ENCODE data around the gene TMEM132A.
A peak's percentile ranks its signal among the peaks of the same experiment; 100 is the strongest.

The TMEM132A gene, protein sequence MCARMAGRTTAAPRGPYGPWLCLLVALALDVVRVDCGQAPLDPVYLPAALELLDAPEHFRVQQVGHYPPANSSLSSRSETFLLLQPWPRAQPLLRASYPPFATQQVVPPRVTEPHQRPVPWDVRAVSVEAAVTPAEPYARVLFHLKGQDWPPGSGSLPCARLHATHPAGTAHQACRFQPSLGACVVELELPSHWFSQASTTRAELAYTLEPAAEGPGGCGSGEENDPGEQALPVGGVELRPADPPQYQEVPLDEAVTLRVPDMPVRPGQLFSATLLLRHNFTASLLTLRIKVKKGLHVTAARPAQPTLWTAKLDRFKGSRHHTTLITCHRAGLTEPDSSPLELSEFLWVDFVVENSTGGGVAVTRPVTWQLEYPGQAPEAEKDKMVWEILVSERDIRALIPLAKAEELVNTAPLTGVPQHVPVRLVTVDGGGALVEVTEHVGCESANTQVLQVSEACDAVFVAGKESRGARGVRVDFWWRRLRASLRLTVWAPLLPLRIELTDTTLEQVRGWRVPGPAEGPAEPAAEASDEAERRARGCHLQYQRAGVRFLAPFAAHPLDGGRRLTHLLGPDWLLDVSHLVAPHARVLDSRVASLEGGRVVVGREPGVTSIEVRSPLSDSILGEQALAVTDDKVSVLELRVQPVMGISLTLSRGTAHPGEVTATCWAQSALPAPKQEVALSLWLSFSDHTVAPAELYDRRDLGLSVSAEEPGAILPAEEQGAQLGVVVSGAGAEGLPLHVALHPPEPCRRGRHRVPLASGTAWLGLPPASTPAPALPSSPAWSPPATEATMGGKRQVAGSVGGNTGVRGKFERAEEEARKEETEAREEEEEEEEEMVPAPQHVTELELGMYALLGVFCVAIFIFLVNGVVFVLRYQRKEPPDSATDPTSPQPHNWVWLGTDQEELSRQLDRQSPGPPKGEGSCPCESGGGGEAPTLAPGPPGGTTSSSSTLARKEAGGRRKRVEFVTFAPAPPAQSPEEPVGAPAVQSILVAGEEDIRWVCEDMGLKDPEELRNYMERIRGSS

DNA sequence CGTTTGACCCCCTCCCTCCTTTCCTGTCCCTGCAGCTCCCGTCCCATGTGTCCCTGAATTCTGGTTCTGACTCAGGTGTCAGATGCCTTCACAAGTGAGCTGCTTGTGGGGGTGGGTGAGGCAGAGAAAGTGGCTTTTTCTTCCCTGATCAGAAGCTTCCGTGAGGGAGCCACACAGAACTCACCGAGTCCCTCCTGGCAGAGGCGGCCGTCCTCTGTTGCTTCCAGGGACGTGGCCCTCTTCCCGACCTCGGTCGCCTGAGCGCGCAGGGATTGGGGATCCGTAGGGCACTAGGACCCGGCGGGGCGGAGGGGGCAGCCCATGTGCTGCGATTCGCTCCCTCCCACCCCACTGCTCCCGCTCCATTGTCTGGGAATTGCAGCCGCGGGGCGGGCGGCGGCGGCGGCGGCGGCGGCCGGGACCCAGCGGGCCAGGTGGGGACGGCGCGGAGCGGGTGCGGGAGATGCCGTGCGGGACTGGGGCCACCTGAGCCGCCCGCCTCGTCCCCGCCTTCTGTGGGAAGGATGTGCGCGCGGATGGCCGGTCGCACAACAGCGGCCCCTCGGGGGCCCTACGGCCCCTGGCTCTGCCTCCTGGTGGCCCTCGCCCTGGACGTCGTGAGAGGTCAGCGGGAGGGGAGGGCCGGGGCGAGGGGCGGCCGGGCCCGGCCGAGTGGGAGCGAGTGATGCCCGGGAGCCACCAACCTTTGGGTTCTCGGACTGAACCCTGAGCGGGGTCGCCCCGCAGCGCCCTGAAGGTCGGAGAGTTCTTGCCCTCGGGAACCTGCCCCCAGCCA is at the start of gene TMEM132A:
Gene TMEM132A, plus strand, starts transcription at position 351 of the 796 bp plus-strand sequence. Its CDS starts 174 bp downstream, at position 525.
- DNase-seq = no peak

DNA sequence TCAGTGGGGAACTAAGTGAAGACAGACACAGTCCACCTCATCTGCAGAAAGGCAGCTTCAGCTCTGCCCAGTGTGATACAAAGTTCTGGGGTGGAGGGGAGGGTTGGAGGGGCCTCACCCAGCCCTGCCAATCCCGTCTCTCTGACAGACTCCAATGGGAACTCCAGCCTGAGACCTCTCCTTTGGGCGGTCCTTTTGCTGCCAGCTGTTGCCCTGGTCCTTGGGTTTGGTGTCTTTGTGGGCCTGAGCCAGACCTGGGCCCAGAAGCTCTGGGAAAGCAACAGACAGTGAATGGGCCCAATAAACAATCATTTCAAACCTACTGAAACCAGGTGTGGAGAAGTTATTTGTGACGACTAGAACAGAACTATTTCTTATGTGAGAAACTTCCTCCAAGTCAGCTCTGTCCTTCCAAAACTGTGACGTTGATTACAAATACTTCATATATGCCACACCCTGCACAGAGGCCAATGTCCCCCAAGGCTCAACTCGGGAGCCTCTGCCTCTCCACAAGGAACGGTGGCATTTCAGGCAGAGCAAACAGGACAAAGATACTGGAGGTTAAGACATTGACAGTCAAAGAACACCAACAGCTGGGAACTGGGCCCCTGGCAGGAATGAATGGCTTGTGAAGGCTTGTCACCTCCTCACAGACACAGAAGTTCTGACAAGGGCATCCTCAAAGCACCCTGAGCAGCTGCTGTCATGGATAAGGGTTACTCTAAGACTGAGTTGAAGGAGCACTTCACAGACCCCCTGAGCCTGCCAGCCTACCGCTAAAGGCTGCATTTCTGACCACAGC is 48.7 kb upstream of the TMEM132A start:
- DNase-seq = no peak

DNA sequence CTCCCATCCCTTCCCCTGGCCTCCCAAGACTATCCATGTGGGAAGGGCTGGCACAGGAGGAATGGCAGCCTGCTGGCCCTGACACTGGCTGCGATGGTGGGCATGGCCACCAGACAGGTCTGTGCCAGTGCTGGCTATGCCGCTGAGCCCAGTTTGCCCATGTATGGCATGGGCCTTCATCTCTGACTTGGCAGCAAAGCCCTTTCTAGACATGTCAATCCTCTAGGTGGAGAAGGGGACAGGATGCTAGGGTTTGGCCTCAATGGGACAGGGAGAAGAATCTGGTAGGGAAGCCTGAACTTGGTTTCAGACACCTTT is 48.1 kb upstream of the TMEM132A start:
- DNase-seq = no peak

DNA sequence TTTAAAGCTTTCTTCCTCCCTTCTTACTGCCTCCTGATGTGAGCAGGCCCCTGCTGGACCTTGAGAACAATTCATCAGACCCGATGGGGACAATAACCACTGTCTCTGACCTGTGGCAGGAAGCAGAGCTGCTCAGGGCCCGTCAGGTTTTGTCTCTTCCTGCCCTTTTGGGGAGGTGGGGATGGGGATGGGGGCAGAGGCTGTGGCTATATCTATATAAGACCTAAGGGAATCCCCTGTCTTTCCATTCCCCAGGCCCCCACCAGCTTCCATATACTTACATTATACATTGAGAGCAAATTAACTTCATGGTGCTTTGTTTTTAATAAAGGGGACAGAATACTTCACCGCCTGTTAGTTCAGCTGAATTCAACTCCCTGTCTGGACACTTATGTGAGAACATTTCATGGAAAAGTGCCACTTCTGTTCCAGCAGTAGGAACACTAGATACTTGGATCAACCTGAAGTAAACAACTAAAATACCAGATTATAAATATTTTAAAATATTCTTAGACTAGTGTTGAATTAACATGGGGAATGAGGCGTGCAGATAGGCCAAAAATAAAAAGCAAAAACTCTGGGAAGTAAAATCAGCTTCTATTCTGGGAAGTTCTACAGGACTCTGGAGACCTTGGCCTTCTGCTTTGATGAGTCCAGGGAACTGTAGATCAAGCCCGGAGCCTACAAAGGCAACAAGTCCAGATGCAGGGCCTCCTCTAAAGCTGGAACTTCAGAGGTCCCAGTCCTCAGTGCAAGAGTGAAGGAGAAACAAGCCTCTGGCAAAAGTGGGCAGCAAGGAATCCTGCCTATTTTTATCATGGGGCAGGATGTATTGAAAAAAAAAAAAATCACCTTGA is 45.8 kb upstream of the TMEM132A start:
- no peak for DNase-seq

DNA sequence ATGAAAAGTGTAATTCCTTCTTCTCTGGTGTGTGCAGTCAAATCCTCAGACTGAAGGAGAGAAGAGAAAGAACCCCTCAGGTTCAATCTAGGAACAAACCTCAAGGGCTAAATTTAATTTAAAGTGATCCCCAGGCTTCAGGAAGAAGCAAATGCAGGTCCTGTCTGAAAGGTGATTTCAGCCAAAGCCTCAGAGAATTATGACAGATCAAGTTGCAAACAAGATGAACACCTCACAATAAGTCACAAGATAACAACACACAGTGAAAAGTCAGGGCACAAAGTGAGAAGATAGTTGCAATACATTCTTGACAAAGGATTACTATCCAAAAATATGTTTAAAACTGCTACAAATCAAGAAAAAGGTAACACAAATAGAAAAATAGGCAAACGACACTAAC is 45.2 kb upstream of the TMEM132A start:
- no peak for DNase-seq

DNA sequence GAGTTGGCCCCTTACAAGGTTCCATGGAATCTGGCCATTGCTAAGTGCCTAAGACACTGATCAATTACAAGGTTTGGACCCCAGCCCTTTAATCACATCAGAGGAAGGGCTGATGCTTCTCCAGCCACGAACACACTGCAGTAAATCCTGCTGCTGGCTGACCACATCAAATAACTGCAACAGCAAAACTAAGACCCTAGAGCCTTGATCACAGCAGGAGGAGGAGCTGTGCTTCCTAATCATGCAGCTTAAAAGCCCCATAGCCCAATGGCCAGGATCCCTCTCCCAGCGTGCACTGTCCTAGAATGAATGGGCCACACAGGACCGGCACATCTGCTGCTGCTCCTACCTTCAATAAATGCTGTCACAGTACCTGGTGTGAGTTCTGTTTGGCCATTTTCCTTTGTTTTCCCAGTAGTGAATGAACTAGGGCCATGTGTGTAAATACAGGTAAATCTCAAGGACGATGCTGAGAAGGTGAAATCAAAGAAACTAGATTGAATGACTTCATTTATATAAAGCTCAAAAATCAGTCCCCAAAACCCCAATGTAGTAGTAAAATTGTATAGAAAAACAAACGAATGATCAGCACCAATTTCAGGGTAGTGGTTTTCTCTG is 44.2 kb upstream of the TMEM132A start:
- no peak for DNase-seq

DNA sequence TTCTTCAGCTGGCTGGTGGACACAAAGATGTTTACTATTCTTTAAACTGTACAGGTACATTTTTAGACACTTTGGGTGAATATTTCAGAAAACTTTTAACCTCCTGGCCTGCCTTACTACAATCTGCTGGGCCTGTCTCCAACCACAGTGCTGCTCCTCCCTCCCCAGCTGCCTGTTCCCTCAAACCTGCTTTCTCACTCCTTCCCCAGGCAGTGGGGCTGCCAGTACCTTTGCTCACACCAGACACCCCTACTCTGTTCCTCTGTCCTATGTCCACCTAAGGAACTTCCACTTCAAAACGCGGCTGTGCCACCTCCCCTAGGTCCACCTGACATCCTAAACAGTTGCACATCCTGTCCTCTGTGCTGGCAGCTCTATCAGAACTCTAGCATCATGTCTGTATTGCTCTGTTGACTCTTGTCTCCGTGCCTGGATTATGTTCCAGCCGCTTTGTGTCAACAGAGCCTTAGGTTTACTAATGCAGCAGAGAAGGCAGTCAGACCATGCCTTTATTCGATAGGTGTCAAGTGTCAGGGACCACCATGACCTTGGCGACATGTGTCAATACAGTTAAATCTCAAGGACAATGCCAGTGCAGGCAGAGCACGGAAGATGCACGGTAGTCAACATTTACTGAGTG is 43.5 kb upstream of the TMEM132A start:
- no peak for DNase-seq

DNA sequence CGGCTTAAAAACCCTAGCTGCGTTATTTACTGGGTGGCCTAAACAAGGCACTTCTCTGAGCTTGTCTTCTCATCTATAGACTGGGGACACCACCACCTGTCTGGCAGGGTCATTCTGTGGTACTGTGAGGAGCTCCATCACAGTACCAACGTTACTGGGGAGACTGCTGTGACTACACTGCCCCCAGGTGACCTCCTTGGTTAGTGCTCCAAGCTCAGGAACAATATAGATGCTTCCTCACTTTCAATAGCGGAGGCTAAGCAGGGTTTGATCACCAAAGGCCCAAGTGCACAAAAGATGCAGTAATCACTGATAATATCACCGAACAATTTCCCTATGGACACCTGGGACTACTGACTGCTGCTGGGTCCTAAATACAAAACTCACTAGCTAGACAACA is 36.7 kb upstream of the TMEM132A start:
- peak; percentile 17 for DNase-seq

DNA sequence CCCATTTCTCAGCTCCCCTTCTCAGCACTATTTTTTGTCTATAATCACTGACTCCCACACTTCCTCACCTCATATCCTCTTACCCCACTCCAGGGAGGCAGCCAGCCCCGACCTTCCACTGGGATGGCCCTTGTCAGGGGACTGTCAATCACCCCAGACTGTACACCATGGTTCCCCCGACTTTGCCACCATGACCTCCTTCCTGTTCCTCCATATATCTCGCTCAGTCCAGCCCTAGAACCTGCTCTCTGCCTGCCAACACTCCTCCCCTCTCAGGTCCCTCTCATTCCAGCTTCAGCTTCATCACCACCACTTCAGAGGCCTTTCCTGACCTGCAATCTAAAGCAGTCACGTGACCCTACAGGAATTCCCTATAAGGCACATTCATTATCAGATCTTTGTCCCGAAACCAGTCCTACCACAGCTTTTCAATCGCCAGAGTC is 34.4 kb upstream of the TMEM132A start:
- DNase-seq = no peak

DNA sequence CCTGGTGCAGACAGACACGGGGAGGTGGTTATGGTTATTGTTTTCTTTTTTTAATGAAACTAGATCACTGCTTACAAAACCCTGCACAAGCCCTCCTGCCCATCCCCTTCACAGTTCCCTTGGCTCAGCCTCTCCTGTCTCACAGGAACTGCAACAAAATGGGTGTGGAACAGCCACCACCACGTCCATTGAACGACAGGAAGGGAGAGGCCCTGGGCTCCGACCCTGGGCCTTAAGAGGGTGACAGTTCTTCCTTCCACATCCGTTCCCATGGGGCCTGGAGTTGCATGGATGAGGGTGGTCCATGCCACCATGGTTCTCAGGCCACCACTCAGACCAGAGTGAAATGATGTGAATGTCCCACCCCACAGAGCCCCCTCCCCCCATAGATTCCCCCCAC is 33.6 kb upstream of the TMEM132A start:
- DNase-seq = no peak

DNA sequence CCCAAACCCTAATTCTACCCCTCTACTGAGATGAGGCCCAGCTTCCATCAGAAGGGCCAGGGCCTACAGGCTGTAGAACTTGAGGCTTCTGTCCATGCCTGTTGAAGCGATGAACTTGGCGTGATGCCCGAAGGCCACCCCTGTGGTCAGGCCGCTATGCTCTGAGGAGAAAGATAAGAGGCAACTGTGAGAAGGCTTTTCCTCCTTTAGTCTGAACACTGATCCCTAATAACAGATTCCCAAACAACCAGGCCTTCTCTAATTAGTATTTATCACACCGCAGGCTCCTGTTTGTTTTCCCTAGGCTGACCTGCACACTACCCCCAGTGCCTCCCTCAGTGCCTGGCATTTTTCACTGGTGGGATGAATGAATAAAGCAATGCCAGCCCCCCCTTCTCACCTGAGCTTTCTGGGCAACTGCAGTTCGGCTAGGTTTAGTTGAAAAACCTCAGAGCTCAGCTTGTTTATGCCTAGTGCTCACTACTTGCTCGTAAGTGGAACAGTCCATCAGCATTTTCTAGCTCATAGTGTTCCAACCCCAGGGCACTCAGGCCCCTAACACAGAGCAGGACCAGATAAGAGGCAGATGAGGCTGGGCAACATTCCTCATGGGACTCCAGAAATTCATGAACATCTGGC is 33.0 kb upstream of the TMEM132A start:
- DNase-seq = no peak

DNA sequence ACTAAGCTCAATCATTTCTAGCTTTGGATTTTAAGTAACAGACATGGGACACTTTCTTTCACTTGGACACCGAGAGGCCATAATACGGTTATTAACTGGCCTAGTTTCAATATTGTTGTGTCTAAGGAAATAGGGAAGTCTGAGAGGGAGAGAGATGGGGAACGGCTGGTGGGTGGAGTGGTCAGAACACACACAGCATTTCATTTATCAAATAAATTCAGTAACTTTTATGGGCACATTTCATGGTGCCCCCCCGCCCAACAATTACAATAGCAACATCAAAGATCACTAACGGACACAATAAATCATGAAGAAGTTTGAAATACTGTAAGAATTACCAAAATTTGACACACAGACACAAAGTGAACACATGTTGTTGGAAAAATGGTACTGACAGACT is 28.6 kb upstream of the TMEM132A start:
- DNase-seq = no peak

DNA sequence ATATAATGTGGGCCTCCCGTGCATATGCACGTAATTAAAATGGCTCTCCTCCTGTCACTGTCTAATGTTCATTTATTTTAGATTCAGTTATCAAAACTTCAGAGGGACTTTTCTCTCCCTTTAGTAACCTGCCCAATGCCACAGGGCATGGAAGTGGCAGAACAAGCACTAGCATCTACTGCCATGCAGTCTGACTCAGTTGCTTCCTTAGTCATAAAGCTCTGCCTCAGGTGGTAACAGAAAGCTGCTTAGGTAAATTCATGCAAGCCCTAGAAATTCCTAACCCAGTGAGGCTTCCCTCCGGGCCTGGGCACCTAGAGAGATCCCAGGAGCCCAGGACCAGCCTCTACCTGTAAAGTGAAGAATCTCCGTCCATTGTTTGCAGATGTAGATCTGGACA is 26.8 kb upstream of the TMEM132A start:
- DNase-seq = no peak

DNA sequence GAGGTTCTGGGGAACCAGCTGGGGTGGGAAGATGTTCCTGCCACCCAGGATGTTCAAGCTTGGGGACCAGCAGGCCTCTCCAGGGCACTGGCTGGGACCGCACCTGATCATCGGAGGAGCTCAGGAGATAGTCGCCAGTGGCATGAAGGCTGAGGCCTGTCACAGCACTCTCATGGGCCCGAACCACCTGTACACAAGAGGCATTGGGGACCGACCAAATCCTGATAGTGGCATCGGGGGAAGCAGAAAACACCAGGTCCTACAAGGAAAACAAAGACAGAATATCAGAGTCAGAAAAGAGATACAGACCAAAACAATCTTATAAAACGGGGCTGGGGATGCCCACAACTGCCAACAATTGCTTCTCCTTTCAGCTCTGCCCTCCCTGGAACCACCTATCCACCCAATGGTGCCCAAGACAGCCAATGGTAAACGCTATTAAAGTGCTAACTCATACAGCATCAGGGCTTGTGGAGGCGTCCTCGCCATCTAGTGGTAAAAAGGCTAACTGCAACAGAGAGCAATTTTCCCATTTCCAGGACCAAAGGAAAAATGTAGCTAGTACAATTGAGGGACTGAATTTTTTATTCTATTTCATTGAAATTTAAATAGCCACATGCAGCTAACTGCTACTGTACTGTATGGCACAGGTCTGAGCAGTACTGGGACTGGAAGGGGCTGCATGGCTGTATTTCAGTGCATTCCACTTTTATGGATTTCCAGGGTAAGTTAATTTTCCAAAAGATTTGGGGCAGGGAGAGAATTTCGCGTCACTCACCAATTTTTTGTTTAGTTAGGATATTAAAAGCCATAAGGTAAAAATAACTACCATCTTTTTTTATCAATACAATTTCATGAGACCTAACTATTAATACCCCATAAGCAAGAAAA is 25.0 kb upstream of the TMEM132A start:
- peak; percentile 43 for DNase-seq

DNA sequence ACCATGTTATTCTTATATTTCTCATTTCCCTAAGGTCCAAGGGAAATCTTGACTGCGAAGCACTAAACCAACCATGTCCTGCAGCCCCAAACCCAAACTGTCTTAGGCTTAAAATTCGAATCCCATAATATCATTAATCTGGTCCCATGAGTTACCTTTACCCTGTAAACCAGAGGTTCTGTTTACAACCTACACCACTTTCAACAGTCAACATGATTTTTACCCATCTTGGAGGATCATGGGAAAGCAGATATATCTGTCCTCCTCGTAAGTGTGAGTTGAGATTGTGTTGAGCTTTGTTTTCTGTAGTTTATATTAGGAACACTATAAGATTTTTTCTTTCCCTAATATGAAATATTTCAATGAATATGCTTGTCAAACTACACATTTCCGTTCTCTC is 24.3 kb upstream of the TMEM132A start:
- DNase-seq = no peak

DNA sequence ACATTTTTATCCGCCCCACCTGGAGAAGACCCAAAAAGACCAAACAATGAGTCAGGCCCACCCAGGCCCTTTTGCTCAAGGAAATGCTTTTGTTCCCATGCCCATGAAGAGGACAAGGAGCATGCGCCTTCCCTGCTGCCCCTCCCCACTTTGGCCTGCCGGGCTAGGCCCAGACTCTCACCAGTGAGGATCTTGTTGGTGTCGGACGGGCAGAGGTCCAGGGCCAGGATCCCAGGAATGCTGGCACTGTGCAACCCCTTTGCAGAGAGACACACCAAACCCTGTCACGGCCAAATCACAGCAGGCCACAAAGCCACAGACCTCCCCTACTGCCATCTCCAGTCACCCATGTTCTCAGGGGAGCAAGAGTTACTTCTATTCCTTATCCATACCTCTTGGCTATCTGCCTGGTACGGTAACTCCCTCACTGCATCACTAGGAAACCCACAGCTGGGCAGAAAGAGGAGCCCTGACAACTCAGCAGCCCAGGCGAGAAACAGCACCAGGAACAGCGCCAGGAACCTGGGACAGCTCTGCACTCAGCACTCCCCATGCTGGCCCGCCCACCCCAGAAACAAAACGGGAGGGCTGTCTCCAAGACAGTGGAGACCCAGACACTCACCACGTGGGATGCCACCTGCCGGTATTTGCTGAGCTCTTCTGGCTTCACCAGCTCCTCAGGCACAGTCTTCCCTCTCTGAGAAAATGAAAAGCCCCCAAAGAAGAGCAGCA is 23.4 kb upstream of the TMEM132A start:
- DNase-seq = no peak

DNA sequence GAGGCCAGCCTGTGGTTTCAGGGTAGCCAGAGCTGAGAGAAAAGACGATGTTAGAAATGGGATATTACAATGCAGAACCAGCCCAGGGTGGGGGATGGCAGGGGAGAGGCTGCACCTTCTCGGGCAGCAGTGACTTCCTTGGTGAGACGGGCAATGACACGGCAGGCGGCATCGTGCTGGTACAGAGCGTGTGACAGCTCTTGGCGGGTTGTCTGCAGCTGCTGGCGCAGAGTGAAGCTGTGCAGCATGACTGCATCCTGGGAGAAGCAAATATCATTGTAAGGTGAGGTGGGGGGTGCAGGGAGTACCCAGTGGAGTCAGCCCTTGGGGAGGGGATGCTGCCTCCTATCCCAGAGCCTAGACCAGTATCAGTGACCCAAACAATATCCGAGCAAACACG is 21.6 kb upstream of the TMEM132A start:
- DNase-seq = no peak

DNA sequence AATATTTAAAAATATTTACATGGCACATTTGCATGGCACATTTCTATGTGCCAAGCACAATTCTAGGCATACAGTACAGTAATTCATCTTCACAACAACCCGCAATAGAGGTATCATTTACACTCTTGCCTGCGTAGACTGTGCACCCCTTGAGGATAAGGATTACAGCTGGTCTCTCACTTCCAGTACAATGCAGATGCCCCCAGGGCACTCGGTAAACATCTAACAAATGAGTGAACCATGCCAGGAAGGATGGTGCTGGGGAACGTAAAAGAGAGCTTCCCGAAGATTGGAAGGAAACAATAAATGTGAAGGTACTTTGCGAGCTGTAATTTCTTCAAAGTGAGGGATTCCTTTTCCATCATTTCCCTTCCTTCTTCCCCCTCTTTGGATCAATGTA is 19.2 kb upstream of the TMEM132A start:
- no peak for DNase-seq

Measured in KG1 (cell line).